GM19438 (cell line): ENCODE measurements around the gene ARFGAP1.

Experiments used
- ATAC-seq: cut with Tn5 transposase; IDR thresholded peaks from one replicate; pipeline ENCODE4 v1.9.1; 2021; ENCODE audit warnings: low read depth; ENCODE audit not compliant: unreplicated experiment

The ARFGAP1 gene

GRCh38 chr20:63276956-63277355, 4.3 kb downstream of the ARFGAP1 start:
- ATAC-seq = no peak

- no peak for ATAC-seq
These were observed 5.1 kb downstream of the ARFGAP1 start for GRCh38 chr20:63277466-63278272.

- no peak for ATAC-seq
These were observed 6.0 kb downstream of the ARFGAP1 start for GRCh38 chr20:63278661-63279060.

- ATAC-seq = no peak
These were observed 7.3 kb downstream of the ARFGAP1 start for GRCh38 chr20:63279931-63280330.

- no peak for ATAC-seq
These were observed 7.8 kb downstream of the ARFGAP1 start for GRCh38 chr20:63280371-63280770.

- no peak for ATAC-seq
These were observed 8.4 kb downstream of the ARFGAP1 start for GRCh38 chr20:63280929-63281545.

GRCh38 chr20:63281742-63282665, 9.4 kb downstream of the ARFGAP1 start:
- ATAC-seq = no peak

- no peak for ATAC-seq
These were observed 10.3 kb downstream of the ARFGAP1 start for GRCh38 chr20:63282946-63283345.

GRCh38 chr20:63283397-63284082, 10.9 kb downstream of the ARFGAP1 start:
- ATAC-seq = no peak

- no peak for ATAC-seq
These were observed 11.4 kb downstream of the ARFGAP1 start for GRCh38 chr20:63284083-63284440.

- ATAC-seq = no peak
These were observed 11.9 kb downstream of the ARFGAP1 start for GRCh38 chr20:63284544-63284949.

GRCh38 chr20:63284981-63285524, 12.4 kb downstream of the ARFGAP1 start:
- ATAC-seq = no peak

- ATAC-seq = no peak
These were observed 13.3 kb downstream of the ARFGAP1 start for GRCh38 chr20:63285636-63286615.

GRCh38 chr20:63286781-63287696, 14.4 kb downstream of the ARFGAP1 start:
- no peak for ATAC-seq

GRCh38 chr20:63287697-63288580, 15.3 kb downstream of the ARFGAP1 start:
- ATAC-seq = no peak

GRCh38 chr20:63288581-63289251, 16.1 kb downstream of the ARFGAP1 start:
- no peak for ATAC-seq
